GM19324 (cell line): ENCODE data around the gene TSPEAR.

Source experiments
- ATAC-seq: cut with Tn5 transposase; IDR thresholded peaks from one replicate; pipeline ENCODE4 v1.9.1; 2021; ENCODE audit warnings: mild to moderate bottlenecking, moderate library complexity; ENCODE audit not compliant: unreplicated experiment, low FRiP score

Gene TSPEAR

GRCh38 chr21:44711327-44712202 is at the start of gene TSPEAR:
TSS of gene TSPEAR (minus strand) at chr21:44711572. CDS start at chr21:44711514, 58 bp downstream.
- no peak for ATAC-seq

- no peak for ATAC-seq
These were observed 49.0 kb upstream of the TSPEAR start for GRCh38 chr21:44760376-44760775.

- no peak for ATAC-seq
These were observed 48.4 kb upstream of the TSPEAR start for GRCh38 chr21:44759628-44760285.

- no peak for ATAC-seq
These were observed 47.6 kb upstream of the TSPEAR start for GRCh38 chr21:44758781-44759627.

GRCh38 chr21:44758141-44758561 is 46.8 kb upstream of the TSPEAR start:
- no peak for ATAC-seq

GRCh38 chr21:44757731-44758130 is 46.4 kb upstream of the TSPEAR start:
- no peak for ATAC-seq

GRCh38 chr21:44756423-44757185 is 45.2 kb upstream of the TSPEAR start:
- no peak for ATAC-seq

GRCh38 chr21:44755227-44755626 is 43.9 kb upstream of the TSPEAR start:
- no peak for ATAC-seq

GRCh38 chr21:44753357-44753756 is 42.0 kb upstream of the TSPEAR start:
- no peak for ATAC-seq

- no peak for ATAC-seq
These were observed 41.4 kb upstream of the TSPEAR start for GRCh38 chr21:44752671-44753235.

GRCh38 chr21:44751799-44752636 is 40.6 kb upstream of the TSPEAR start:
- no peak for ATAC-seq

GRCh38 chr21:44751186-44751798 is 39.9 kb upstream of the TSPEAR start:
- no peak for ATAC-seq

- no peak for ATAC-seq
These were observed 39.3 kb upstream of the TSPEAR start for GRCh38 chr21:44750675-44751025.

GRCh38 chr21:44749759-44750674 is 38.6 kb upstream of the TSPEAR start:
- ATAC-seq = no peak

GRCh38 chr21:44749116-44749758 is 37.9 kb upstream of the TSPEAR start:
- ATAC-seq = no peak

- ATAC-seq = no peak
These were observed 37.2 kb upstream of the TSPEAR start for GRCh38 chr21:44748621-44749020.
